ENCODE results near the gene FBXO9.
"Not testable (repeated sequence)": the region's sequence is repeated elsewhere in the genome, so short reads cannot be mapped to it uniquely, and the experiment has no call there.

FBXO9 gene

DNA sequence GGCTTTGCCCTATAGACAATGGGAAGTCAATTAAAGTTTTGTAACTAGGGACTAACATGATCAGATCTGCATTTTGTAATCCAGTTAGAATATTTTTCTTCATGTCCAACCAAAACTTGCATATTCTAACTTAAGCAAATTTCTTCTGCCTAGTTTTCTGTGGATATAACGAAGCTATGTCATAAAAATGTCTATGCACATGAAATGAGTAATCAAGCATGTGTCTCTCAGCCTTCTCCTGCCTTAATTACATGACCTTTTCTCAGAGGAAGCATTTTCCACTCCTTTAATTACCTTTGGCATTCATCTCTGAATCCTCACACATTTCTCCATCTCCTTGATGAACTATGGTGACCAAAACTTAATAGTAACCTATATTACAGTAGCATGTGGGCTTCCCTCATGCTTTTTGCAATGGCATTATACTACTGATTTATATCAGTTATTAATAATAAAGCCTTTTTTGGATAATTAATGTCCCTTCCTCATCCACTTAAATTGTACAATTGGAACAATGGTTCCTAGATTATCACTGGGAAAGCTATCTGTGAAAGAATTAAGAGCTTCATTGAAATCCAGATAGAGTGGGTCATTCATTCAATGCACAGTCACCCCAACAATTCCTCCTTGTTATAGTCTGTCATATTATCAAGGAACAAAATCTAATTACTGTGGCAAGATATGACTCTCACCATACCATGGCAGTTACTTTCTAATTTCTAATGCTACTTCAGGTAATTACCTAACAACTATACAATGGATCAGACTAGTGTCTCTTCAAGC lies 19.1 kb upstream of the FBXO9 start:
- no peak for DNase-seq (ENCODE audit: low read depth in 2 of 2)

- DNase-seq (ENCODE audit: low read depth in 2 of 2): no peak
Measured at GRCh38 chr6:53048431-53049195, 16.6 kb upstream of the FBXO9 start.

DNA sequence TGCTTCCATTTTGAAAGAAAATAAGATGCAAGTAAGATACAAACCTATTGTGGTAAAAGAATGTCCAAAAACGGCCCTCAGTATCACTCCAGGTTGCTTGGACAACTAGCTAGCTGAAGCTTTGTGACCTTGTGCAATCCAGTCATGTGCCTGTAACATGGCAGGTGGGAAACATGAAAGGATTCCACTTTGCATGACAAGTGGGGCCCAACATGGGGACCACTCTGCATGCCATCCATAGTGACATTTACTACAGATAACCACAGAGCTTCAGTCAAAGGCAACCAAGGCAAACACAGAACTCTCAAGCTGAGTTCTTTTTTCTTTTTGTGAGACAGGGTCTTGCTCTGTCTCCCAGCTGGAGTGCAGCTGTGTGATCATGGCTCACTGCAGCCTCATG lies 15.8 kb upstream of the FBXO9 start:
- DNase-seq (ENCODE audit: low read depth in 2 of 2): no peak

- DNase-seq (ENCODE audit: low read depth in 2 of 2): not testable (repeated sequence)
Measured at GRCh38 chr6:53052152-53052551, 13.1 kb upstream of the FBXO9 start.

- DNase-seq (ENCODE audit: low read depth in 2 of 2): no peak
Measured at GRCh38 chr6:53054532-53054931, 10.7 kb upstream of the FBXO9 start.

- no peak for DNase-seq (ENCODE audit: low read depth in 2 of 2)
Measured at GRCh38 chr6:53055873-53056272, 9.3 kb upstream of the FBXO9 start.

- DNase-seq (ENCODE audit: low read depth in 2 of 2): no peak
Measured at GRCh38 chr6:53056273-53056672, 8.9 kb upstream of the FBXO9 start.

DNA sequence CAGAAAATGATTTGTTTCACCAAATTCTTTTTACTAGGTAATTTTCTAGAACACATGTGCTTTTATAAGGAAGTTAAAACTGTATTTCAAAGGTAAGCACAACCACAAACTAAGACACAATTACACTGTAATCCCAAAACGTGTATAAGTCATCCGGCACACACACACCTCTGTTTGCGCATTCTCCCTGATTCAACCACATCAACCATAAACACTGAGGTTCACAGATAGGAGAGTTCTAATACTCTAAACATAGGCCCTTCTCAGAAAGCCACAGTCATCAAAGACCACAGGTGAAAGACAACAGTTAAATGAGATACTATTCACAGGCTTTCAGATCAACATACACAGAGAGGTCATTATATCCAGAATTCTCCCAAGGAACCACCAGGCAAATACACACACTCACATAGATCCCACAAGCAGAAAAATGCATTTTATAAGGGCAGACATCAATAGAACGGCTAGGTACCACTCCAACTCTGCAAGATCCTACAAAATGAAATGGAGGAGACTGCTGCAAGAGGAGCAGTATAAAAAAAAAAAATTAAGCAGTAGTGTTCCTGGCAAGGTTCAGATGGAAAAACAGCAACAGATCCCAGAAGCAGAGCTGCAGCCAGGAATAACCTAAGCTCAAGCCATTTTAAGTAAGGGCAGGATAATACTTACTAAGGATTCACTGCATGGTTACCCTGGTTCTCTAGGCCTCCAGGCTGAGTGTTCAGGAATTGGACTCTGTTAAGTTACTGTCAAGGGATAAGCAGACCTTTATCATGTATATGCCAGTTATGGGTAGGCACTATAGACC lies 6.6 kb upstream of the FBXO9 start:
- no peak for DNase-seq (ENCODE audit: low read depth in 2 of 2)

GRCh38 chr6:53059648-53060589 lies 5.3 kb upstream of the FBXO9 start:
- DNase-seq (ENCODE audit: low read depth in 2 of 2): no peak

GRCh38 chr6:53062169-53062539 lies 3.0 kb upstream of the FBXO9 start:
- no peak for DNase-seq (ENCODE audit: low read depth in 2 of 2)

GRCh38 chr6:53064255-53064654 lies 949 bp upstream of the FBXO9 start:
- DNase-seq (ENCODE audit: low read depth in 2 of 2): not testable (repeated sequence)

DNA sequence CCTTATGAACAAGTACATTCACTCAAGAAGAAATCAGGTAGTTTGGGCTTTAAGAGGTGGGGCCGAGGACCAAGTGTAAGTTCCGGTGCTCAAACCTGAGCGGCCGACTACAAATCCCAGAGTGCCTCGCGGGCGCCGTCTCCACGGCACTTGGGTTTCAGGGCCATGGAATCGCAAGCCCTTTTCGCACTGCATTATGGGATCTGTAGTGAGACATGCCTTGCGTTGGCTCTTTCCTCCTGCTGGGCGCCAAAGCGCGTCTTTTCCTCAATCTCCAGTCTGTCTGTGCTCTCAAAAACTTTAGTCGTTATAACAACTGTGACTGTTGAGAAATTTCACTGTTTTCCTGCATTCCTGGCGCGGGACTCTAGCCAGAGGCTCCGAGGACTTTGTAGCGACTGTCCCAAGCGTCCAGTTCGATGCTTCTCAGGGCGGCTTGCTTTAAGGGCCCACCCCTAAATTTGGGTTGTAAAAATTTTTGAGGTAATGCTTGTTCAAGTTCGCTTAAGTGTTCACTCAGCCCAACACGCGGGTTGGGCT lies 408 bp upstream of the FBXO9 start:
- DNase-seq (ENCODE audit: low read depth in 2 of 2): peak; percentile 85 to 89

DNA sequence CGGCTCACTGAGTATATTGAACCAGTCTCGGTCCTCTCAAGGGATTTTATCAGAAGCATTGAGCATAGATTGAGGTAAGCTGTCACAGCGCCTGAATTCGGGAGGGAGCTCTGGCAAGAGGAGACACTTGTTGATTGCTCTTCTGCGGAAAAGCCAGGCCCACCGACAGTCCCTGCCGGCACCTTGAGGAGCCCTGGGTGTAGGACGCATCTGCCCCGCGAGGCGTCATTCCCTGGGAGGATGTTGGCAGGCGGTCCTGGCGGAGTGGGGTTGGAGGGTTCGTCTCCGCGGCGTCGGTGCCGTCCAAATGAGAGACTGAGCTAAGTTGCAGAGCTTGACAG lies 843 bp downstream of the FBXO9 start:
- DNase-seq (ENCODE audit: low read depth in 2 of 2): peak; percentile 8 to 20

DNA sequence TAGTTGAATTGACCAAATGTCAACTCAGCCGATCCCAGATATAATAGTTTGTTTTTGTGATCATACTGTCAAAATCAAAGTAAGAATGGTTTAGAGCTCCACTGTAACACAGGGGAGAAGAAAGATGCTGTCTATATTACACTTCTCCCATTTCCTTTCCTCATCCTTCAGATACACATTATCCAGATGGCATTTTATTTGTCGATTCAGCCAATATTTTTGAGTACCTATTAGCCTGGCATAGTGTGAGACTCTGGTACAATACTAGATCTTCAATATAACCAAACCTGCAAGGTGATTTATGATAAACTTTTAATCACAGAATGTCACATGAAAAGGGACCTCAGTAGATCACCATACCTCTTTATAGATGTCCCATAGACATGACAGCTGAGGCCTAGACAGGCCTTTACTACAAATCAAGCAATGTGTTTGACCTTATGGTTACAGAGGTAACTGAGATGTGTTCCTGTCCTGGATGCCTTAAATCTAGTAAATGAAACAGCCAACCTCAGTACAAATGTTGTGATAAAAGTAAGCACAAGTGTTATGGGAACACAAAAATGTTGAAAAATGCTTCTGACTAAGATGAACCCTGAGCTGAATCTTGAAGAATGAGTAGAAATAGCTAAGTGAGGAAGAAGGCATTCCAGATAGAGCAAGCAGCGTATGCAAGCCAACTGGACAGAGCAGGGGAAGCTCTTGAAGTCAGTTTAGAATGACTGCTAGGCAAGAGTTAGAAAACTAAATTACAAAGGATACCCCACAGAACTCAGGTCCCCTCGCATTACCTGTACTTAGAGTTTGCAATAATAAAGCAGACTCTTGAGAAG lies 1.9 kb downstream of the FBXO9 start:
- DNase-seq (ENCODE audit: low read depth in 2 of 2): no peak

DNA sequence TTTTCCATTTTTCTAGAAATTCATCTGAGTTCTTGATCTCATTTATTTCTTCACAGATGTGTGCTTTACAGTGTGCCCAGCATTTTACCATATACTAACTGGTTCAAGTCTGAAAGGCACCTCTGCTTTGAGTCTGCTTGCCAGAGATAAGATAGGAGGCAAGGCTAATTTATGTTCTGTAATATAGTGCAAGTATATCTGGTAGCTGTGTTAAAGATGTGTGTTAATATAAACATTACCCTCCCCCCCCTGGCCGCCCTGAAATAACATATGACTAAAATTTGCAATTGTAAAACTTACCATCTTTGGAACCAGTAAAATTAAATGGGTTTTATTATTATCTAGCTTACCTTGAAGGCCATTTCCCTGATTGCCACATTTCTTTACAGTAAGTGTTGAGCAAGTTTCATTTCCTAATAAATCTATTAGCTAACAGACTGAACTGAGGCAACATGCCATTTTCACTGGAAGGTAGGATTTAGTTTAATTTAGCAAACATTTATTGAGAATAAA lies 2.7 kb downstream of the FBXO9 start:
- DNase-seq (ENCODE audit: low read depth in 2 of 2): no peak

DNA sequence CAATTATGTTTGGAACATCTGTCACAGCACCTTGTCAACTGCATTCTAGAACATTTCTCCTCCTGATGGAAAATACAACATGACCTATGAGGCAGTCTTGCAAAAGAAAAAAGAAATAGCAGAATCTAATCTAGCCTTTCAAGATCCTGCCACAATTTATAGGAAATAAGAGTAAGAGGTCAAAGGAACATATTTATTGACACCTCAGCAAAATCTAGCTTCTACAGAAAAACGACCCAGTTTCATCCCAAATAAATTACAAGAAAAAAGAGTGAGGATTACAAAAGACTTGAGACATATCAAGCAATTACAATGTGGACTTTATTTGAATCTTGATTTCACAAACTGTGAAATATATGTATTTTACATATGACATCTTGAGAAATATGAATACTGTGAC lies 4.2 kb downstream of the FBXO9 start:
- no peak for DNase-seq (ENCODE audit: low read depth in 2 of 2)

DNA sequence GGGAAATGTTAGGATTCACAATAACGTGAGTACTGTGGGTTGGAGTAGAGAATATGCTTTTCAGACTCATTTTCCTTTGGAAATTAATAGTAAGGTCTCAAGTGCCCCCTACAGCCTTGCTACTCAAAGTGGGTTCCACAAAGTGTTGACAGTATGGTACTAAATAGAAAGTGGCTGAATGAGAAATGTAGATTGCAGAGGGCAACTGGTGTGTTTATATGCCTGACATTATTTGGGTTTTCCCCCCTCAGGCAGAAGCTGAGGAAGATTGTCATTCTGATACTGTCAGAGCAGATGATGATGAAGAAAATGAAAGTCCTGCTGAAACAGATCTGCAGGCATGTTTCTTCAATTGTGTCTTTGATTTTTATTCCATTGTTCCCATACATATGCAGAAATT lies 5.6 kb downstream of the FBXO9 start:
- no peak for DNase-seq (ENCODE audit: low read depth in 2 of 2)

DNA sequence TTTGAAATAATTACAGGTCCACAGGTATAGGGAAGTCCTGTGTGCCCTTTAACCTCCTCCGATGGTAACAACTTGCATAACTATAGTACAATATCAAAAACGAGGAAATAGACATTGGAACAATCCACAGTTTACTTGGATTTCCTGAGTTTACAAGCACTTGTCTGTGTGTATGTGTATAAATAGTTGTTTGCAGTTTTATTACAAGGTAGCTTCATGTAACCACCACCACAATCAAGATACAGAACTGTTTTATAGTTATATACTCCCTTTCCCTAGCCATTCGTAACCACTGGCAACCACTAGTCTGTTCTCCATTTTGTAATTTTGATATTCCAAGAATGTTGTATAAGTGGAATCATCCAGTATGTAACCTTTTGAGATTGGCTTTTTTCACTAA lies 9.1 kb downstream of the FBXO9 start:
- no peak for DNase-seq (ENCODE audit: low read depth in 2 of 2)

DNA sequence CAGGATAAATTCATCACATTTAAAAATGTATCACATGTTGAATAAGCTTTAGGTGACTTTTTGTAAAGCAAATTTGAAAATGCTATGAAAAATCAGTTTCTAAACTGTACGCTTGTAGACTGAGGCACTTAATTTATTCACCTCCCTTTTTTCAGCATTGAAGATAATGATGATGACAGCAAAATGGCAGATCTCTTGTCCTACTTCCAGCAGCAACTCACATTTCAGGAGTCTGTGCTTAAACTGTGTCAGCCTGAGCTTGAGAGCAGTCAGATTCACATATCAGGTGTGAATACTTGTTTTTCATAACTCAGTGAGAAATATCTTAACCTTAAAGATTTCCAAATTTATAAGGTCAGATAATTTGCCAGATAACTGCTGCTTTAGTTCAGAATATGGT lies 15.6 kb downstream of the FBXO9 start:
- no peak for DNase-seq (ENCODE audit: low read depth in 2 of 2)

- no peak for DNase-seq (ENCODE audit: low read depth in 2 of 2)
Measured at GRCh38 chr6:53086302-53086701, 21.1 kb downstream of the FBXO9 start.

Measured in stimulated activated CD4-positive, alpha-beta T cell treated with anti-CD3 and anti-CD28 coated beads, Interleukin-1b, Interleukin-23, amount 100 ng/mL, for 4 hours (primary cell).